ENCODE measurements around the gene DUSP15.
A peak's percentile ranks its signal among the peaks of the same experiment; 100 is the strongest.
"Not testable (repeated sequence)": the region's sequence is repeated elsewhere in the genome, so short reads cannot be mapped to it uniquely, and the experiment has no call there.

DUSP15 gene

GRCh38 chr20:31838646-31839292, 31.6 kb downstream of the DUSP15 start:
- no peak for DNase-seq

- no peak for DNase-seq
These were observed 32.4 kb downstream of the DUSP15 start for GRCh38 chr20:31837896-31838397.

- no peak for DNase-seq
These were observed 33.3 kb downstream of the DUSP15 start for GRCh38 chr20:31836853-31837608.

DNA sequence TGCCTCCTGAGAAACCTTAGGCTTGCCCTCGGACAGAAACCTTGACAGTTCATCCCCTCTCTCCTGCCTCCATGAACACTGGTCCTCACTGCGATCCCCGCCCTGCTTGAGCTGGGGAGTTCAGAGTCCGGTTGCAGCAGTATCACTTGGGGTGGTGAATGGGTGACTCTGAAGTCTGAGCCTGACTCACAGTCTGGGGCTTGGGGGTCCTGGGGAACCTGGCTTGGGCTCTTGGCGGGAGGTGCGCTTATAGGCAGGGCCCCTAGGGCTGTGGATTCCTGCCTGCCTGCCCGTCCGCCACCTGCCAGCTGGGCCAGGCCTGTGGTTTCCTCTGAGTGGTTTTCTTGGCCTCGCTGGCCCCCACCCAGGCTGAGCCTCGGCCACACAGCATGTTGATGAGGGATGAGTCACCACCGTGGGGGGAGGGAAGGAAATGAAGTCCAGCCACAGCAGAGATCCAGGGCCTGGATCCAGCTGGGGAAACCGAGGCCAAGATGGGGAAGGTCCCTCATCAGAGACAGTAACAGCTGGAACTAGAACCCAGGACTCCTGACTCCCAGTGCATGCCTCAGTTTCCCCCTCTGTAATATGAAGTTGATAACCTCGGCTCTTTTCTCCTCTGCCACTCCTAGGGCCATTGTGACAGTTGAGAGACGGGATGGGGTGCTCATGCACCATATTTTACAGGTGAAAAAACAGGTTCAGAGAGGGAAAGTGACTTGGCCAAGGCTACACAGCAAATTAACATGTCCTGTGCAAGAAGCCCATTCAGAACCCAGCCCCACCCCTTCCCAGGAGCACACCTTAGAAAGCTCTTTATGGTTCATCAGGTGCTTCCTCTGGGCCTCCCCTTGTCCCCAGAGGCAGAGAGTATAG, 34.1 kb downstream of the DUSP15 start:
- no peak for DNase-seq

DNA sequence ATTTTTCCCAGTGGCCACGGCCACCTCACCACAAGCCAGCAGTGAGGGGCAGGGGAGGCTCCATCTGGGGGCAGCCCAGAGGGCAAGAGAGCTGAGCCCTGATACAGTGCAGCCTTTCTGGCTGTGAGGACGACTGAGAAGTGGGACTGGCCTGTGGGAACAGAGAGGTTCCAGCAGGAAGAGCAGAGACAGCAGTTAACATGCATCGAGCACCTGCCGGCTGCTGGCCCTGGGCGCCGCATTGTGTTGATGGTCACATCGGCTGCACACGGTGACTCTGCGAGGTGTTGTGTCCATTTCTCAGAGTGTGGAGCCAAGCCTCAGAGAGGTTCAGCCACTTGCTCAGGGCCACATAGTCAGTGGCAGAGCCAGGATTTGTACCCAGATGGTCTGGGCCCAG, 34.8 kb downstream of the DUSP15 start:
- DNase-seq = no peak

GRCh38 chr20:31833931-31834521, 36.3 kb downstream of the DUSP15 start:
- no peak for DNase-seq

GRCh38 chr20:31833130-31833930, 37.0 kb downstream of the DUSP15 start:
- peak; percentile 36 for DNase-seq

DNA sequence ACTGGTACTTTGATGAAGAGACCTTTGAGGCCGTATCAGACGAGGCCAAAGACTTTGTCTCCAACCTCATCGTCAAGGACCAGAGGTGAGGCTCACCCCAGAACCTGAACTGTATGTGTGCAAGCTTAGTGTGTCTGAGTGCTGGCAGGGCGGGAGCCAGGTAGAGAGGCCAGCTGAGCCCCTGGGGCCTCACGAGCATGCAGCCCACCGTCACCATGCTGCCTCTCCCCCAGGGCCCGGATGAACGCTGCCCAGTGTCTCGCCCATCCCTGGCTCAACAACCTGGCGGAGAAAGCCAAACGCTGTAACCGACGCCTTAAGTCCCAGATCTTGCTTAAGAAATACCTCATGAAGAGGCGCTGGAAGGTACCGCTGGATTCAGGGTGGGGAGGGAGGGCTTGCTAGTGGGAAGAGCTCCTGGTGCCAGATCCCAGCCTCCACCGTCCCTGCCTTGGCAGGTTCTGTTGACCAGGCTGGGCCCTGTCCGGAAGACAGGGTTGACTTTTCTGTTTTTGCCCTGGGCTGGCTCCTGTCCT, 38.5 kb downstream of the DUSP15 start:
- DNase-seq = no peak

DNA sequence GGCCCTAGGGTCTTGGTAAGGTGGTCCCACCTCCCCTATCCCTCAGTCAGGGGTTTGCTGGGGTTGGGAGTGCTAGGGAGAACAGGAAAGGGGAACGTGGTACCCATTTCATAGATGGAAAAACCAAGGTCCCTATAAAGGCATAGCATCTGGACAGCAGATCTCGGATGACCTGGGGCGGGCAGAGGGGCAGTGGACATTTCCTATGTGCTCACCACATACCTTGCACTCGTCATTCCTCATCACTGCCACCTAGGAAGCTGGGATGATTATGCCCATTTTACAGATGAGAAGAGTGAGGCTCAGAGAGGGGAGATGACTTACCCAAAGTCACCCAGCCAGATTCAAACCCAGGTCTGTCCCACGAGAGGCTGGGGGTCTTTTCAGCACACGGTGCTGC, 39.1 kb downstream of the DUSP15 start:
- no peak for DNase-seq

DNA sequence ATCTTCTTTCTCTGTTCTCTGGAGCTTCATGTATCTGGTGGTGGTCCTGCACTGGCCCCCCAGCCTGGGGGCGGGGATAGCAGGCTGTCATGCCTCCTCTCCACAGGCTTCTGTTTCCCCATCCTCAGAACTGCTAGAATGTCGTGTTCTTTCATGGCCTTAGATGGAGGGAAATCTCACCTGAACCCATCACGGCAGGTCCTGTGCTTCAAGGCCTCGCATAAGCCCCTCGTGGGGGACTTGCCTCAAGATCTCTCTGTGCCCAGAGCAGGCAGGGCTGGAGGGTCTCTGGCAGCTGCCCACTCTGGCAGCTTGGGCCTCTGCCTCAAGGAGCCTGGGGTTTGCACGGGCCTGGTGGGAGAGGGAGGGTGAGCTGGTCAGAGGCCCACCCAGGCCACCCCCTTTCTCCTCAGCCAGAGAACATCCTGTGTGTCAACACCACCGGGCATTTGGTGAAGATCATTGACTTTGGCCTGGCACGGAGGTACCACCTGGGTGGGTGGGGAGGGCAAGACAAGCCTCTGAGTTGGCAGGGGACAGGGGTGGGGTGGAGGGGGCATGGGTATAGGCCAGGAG, 39.8 kb downstream of the DUSP15 start:
- no peak for DNase-seq

- no peak for DNase-seq
These were observed 40.6 kb downstream of the DUSP15 start for GRCh38 chr20:31829731-31830130.

DNA sequence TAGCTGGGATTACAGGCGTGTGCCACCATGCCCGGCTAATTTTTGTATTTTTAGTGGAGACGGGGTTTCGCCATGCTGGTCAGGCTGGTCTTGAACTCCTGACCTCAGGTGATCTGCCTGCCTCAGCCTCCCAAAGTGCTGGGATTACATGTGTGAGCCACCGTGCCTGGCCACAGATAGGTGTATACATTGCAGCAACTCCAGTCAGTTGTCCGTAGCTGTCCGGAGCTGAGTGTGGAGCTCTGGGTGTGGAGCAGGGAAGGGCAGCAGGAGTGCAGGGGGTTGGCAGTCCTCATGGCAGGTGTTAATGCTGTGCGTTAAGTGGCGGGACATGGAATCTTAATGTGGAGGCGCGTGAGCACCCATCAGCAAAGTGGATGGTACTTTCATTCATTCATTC, 42.3 kb downstream of the DUSP15 start:
- DNase-seq = not testable (repeated sequence)

DNA sequence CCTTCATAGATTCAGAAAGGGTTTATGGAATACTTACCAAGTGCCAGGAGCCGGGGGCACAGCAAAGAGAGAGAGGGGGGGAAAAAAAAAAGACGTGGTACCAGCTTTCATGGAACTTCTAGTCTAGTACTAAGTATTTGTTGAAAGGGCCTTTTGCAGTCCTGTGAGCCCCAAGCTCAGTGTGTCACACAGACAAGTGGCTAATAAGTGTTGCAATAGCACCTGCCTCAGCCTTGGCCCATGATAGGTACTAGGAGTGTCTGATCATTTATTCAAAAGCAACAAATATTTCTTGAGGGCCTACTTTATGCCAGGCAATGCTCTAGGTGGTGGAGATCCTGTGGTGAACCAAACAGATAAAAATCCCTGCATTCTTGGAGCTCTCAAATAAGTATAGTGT, 43.3 kb downstream of the DUSP15 start:
- no peak for DNase-seq

DNA sequence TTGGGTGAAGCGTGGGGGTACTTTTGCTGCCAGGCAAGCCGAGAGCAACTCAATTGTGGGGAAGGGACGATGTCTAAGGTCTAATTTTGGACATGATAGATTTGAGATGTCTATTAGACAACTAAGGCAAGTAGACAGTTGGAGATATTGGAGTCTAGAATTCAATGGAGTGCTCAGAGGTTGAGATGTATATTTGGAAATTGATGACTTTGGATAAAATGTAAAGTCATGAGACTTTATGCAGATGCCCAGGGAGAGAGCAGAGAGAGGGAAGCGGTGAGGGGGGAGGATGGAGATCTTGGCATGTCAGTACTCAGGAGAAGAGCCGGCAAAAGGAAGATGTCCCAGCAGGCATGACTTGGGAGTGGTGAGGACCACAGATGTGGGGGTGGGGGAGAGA, 44.3 kb downstream of the DUSP15 start:
- DNase-seq = no peak

DNA sequence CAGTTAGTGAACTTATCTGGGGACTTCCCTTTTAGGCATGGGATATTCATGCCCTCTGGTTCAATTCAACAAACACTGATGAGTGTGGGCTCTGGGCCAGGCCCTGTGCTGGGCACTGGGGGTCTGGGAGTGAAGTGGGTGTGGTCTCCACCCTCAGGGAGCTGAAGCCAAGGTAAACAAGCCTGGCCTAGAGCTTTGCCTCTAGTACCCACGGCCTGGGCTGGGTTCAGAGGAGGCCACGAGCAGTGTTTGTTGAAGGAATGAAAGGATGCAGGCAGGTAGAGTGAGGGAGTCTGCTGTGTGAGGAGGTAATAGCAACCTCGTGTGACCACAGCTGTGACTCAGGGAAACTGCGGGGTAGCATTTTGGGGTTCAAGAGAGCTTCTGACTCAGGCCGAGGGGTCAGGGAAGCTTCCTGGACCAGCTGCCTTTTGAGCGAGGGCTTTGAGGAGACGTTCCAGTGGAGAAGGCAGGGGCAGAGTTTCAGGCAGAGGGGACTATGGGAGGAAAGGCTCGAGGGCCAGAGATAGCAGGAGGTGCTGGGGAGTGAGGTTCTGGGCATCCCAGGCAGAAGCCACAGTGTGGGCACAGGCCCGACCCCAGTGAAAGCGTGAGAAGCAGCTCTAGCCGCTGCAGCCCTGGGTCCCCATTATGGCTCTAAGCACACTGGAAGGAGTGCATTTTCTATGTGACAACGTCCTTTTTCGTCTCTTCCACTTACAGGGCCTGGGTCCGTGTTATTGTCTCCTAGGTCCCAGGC, 45.6 kb downstream of the DUSP15 start:
- DNase-seq = no peak

DNA sequence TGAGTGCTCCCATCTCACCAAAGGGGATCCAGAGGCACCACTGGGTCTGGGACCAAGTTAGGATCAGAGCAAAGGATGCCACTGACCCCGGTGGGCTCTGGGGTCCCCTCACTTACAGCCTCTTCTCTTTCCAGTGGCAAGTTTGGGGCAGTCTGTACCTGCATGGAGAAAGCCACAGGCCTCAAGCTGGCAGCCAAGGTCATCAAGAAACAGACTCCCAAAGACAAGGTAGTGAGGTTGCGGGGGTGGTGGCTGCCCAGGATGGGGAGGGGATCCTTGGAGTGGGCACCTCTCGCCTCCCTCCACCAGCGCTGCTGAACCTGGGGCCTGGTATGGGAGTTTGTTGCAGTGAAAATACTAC, 46.2 kb downstream of the DUSP15 start:
- no peak for DNase-seq

- no peak for DNase-seq
These were observed 46.8 kb downstream of the DUSP15 start for GRCh38 chr20:31823360-31824124.

- peak; percentile 58 for DNase-seq
These were observed 47.7 kb downstream of the DUSP15 start for GRCh38 chr20:31822421-31823330.

DNA sequence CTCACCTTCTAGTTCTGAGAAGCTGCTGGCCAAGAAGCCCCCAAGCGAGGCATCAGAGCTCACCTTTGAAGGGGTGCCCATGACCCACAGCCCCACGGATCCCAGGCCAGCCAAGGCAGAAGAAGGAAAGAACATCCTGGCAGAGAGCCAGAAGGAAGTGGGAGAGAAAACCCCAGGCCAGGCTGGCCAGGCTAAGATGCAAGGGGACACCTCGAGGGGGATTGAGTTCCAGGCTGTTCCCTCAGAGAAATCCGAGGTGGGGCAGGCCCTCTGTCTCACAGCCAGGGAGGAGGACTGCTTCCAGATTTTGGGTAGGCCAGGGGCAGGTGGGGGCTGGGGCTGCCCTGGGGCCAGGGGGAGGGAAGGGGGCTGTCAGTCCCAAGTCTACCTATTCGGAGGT, 48.9 kb downstream of the DUSP15 start:
- no peak for DNase-seq

All from activated effector memory CD4-positive, alpha-beta T cell treated with Interleukin-2 at 50 U/mL for 16 hours (primary cell).